GM12891 (cell line): Measurements from ENCODE around the gene DNM3.

ENCODE experiments used
- PAX5 ChIP-seq: IDR thresholded peaks from 2 replicates; pipeline ENCODE4 v1.6.1; 2011; ENCODE audit warnings: low read length, moderate library complexity, mild to moderate bottlenecking; ENCODE audit not compliant: insufficient read depth, severe bottlenecking
- POLR2A ChIP-seq: IDR thresholded peaks from 2 replicates; pipeline ENCODE4 v1.6.1; 2011; ENCODE audit warnings: low read depth, low read length, control low read depth
- POLR2AphosphoS5 ChIP-seq: IDR thresholded peaks from 2 replicates; pipeline ENCODE4 v1.6.1; 2011; ENCODE audit warnings: low read depth, low read length, control low read depth
- POU2F2 ChIP-seq: IDR thresholded peaks from 2 replicates; pipeline ENCODE4 v1.6.1; 2011; ENCODE audit warnings: low read depth, mild to moderate bottlenecking, control low read depth, low read length, moderate library complexity
- SPI1 ChIP-seq: IDR thresholded peaks from 2 replicates; pipeline ENCODE4 v1.6.1; 2011; ENCODE audit warnings: low read depth, low read length, control low read depth

DNA sequence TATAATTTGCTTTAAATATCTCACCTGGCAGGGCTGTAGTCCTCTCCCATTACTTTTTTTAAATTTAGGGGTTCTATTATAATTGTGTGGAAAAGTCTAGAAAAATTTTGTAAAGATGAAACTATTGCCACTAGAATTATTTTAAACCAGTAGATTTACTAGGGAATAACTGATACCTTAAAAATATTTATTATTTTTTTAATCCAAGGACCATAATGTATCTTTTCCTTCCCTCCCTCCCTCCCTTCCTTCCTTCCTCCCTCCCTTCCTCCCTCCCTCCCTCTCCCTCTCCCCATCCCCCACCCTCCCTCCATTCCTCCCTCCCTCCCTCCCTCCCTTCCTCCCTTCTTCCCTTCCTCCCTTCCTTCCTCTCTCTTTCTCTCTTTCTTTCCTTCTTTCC is 90.5 kb downstream of the DNM3 start:
- no peak for TF ChIP-seq POLR2A
- TF ChIP-seq POLR2AphosphoS5: no peak
- no peak for TF ChIP-seq POU2F2
- no peak for TF ChIP-seq PAX5
- TF ChIP-seq SPI1: no peak
